Activated naive CD8-positive, alpha-beta T cell (primary cell): Measurements from ENCODE around the gene FAIM2.
"Not testable (repeated sequence)": the region's sequence is repeated elsewhere in the genome, so short reads cannot be mapped to it uniquely, and the experiment has no call there.

Experiments used
- H3K27ac Mint-ChIP-seq: one replicate; pipeline ENCODE4 v1.8.0; 2021; ENCODE audit warnings: mixed read lengths
- H3K27me3 Mint-ChIP-seq: one replicate; pipeline ENCODE4 v1.8.0; 2021; ENCODE audit warnings: mixed read lengths
- H3K36me3 Mint-ChIP-seq: one replicate; pipeline ENCODE4 v1.8.0; 2021; ENCODE audit warnings: mixed read lengths
- H3K4me1 Mint-ChIP-seq: one replicate; pipeline ENCODE4 v1.8.0; 2021; ENCODE audit warnings: low read depth, mixed read lengths
- H3K4me3 Mint-ChIP-seq: one replicate; pipeline ENCODE4 v1.8.0; 2021; ENCODE audit warnings: mild to moderate bottlenecking, mixed read lengths
- H3K9me3 Mint-ChIP-seq: one replicate; pipeline ENCODE4 v1.8.0; 2021; ENCODE audit warnings: low read depth, mixed read lengths

Gene FAIM2

DNA sequence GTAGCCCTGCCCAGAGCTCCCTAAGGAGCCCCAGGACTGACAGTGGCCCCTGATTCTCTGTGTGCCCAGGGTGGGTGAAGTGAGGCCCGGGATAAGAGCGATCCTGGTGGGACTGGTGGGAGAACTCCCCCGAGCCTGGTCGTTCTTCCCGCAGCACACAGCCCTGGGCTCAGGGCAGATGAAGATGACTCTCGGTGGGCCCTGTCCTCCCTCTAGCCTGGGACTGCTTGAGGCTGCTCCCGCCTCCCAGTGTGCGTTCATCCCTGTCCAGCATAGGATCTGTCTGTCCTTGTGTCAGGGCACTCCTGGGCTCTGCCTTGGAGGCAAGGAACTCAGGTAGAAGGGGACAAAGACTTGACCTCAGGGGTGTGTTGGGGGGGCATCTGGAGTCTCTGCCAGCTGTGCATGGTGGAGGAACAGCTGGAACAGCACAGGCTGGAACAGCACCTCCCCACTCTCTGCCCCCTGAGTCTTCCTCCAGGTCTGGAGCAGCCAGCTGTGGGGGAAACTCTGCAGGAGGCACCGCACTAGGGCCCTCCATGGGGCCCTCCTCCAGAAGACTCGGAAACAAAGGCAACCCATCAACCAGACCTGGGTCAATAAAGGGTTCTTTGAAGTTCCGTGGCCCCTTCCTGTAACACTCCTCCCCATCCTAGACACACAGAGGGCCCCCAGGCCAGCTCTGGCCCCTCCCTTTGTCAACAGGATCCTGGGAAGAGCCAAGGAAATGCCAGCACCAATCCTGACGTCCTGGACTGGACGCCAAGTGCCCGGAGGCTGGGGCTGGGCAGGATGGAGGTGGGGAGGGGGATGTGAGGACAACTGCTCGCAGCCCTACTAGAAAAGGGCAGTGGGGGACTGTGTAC, 15.9 kb downstream of the FAIM2 start:
- H3K27ac Mint-ChIP-seq = no peak overlapping the region
- peaks cover 5% of the 10 kb centered on the region for H3K27me3 Mint-ChIP-seq
- no peaks in the 10 kb centered on the region for H3K9me3 Mint-ChIP-seq
- H3K36me3 Mint-ChIP-seq = no peaks in the 10 kb centered on the region
- no peak overlapping the region for H3K4me3 Mint-ChIP-seq
- H3K4me1 Mint-ChIP-seq = no peaks in the 10 kb centered on the region

DNA sequence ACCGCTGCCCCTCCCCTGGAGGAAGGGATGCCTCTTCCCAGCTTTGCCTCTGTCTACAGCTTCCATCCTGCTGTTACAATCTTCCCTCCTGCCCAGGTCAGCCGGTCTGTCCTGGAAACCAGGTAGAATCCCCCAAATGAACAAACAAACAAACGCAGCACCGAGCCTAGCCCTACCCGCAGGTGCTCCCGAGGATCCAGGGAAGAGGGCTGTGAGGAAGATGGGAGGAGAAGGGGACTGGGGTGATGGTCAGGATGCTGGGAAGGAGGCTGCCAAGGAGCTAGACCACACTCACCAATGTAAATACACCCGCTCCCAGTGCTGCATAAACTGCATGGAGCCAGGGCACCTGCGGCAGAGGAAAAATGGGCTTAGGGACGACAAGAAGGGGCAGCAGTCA, 16.6 kb downstream of the FAIM2 start:
- no peaks in the 10 kb centered on the region for H3K4me1 Mint-ChIP-seq
- no peak overlapping the region for H3K27ac Mint-ChIP-seq
- no peaks in the 10 kb centered on the region for H3K9me3 Mint-ChIP-seq
- no peaks in the 10 kb centered on the region for H3K36me3 Mint-ChIP-seq
- H3K27me3 Mint-ChIP-seq = peaks cover 5% of the 10 kb centered on the region
- H3K4me3 Mint-ChIP-seq = no peak overlapping the region

- H3K4me3 Mint-ChIP-seq = no peak overlapping the region
- H3K27me3 Mint-ChIP-seq = peaks cover 5% of the 10 kb centered on the region
- H3K27ac Mint-ChIP-seq = no peak overlapping the region
- no peaks in the 10 kb centered on the region for H3K4me1 Mint-ChIP-seq
- H3K9me3 Mint-ChIP-seq = no peaks in the 10 kb centered on the region
- no peaks in the 10 kb centered on the region for H3K36me3 Mint-ChIP-seq
Measured at GRCh38 chr12:49885663-49886461, 17.8 kb downstream of the FAIM2 start.

DNA sequence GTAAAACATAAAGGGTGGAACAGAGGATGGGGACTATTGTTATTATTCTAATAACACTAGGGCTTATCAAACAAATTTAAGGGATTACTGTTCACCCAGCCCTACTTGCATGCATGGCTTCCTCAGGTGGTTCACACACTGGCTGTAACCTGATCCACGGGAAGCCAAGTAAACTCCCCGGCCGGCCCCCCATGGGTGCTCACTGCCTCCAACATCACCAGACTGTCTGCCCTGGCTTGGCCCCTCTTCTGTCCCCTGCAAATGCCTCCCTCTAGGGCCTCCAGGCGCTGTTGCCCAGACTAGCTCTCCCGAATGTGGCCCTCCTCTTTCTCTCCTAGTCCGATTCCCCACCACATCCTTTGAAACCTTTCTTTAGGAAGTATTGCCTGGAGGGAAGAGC, 18.6 kb downstream of the FAIM2 start:
- H3K27ac Mint-ChIP-seq = no peak overlapping the region
- no peaks in the 10 kb centered on the region for H3K4me1 Mint-ChIP-seq
- no peaks in the 10 kb centered on the region for H3K9me3 Mint-ChIP-seq
- peaks cover 5% of the 10 kb centered on the region for H3K27me3 Mint-ChIP-seq
- no peak overlapping the region for H3K4me3 Mint-ChIP-seq
- no peaks in the 10 kb centered on the region for H3K36me3 Mint-ChIP-seq

DNA sequence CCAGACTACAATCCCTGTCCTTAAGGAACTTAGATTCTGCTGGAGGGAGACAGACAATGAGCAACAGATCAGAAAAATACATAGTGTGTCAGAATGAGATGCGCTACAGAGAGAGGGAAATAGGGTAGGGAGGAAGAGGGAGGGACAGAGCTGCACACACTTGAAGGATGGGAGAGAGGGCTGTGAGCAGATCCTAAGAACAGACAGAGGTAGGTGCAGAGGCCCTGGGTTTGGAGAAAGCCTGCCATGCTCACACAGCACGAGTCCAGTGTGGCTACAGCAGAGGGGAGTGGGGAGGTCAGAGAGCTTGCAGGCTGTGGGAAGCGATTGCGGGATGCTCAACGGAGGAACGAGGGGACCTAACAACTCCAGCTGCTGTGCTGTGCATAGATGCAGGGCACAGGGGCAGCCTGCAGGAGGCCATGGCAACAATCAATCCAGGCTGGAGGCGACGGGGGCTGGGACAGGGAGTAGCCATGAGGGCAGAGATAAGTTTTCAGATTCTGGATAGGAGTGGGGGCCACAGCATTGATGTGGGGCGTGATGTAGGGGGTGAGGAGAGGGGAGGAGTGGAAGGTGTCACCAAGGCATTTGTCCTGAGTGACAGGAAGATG, 20.7 kb downstream of the FAIM2 start:
- no peak overlapping the region for H3K4me3 Mint-ChIP-seq
- H3K4me1 Mint-ChIP-seq = no peaks in the 10 kb centered on the region
- H3K27me3 Mint-ChIP-seq = peaks cover 5% of the 10 kb centered on the region
- H3K9me3 Mint-ChIP-seq = no peaks in the 10 kb centered on the region
- H3K27ac Mint-ChIP-seq = no peak overlapping the region
- H3K36me3 Mint-ChIP-seq = no peaks in the 10 kb centered on the region

DNA sequence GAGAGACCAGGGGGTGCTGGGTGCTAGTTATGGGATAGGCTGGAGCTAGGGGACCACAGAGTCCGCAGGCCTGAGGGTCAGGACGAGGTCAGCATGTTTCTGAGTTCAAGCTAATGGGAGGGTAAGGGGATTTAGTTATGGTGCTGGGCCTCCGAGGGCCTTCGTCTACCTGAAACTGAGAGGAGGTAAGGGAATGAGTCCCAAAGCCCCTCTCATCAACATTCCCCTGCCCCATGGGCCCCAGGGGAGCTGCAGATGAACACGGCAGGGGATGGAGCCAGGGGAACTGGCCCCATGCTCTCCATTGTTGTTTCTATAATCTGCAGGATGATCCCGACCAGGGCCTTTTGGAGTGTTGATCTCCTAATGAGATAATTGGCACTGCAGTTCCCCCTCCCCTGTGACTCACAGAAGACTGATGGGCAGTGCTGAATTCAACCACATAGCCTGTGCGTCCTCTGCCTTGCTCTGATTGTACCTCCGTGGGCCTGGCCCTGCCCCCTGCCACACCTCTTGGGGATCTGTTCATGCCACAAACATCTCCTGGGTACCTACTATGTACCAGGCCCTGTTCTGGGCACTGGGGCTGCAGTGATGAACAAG, 21.4 kb downstream of the FAIM2 start:
- no peak overlapping the region for H3K4me3 Mint-ChIP-seq

GRCh38 chr12:49881415-49882247, 22.1 kb downstream of the FAIM2 start:
- Mint-ChIP-seq H3K9me3 (no peaks in the 10 kb centered on the region), H3K4me3 (no peak overlapping the region), H3K4me1 (no peaks in the 10 kb centered on the region), H3K27me3 (peaks cover 2% of the 10 kb centered on the region), H3K27ac (no peak overlapping the region), H3K36me3 (no peaks in the 10 kb centered on the region)

More for the DNA sequence above, 21.4 kb downstream of the FAIM2 start:
- no peaks in the 10 kb centered on the region for H3K36me3 Mint-ChIP-seq
- no peak overlapping the region for H3K27ac Mint-ChIP-seq
- no peaks in the 10 kb centered on the region for H3K9me3 Mint-ChIP-seq
- H3K27me3 Mint-ChIP-seq = peaks cover 5% of the 10 kb centered on the region
- no peaks in the 10 kb centered on the region for H3K4me1 Mint-ChIP-seq

DNA sequence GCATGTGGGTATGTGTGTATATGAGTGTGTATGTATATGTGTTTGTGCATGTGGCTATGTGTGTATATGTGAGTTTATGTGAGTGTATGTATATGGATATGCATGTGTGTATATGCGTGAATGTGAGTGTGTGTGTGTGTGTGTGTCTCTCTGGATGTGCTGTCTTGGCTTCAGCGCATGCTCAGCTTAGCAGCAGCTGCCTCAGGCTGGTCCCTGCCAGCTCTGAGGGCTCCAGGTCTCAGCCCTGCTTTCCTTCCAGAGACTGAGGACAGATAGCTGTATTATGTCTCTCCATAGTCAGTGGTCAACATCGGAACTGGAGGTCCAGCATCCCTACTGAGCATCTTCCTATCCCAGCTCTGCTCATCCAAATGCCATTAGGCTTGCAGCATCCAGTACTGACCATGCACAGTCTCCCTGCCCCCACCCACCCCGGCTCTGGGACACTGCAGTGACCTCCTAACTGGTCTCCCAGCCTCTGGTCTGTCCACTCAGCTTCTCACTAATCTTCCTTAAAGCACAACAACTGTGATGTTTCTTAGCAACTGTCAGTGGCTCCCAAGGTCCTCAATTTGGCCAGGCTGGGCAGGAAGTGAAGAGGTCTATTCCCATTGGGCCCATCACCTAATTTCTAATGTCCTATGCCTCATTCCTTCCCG, 22.8 kb downstream of the FAIM2 start:
- H3K27me3 Mint-ChIP-seq = peaks cover 2% of the 10 kb centered on the region
- no peak overlapping the region for H3K27ac Mint-ChIP-seq
- H3K36me3 Mint-ChIP-seq = no peaks in the 10 kb centered on the region
- H3K4me1 Mint-ChIP-seq = no peaks in the 10 kb centered on the region
- H3K9me3 Mint-ChIP-seq = no peaks in the 10 kb centered on the region
- H3K4me3 Mint-ChIP-seq = no peak overlapping the region

DNA sequence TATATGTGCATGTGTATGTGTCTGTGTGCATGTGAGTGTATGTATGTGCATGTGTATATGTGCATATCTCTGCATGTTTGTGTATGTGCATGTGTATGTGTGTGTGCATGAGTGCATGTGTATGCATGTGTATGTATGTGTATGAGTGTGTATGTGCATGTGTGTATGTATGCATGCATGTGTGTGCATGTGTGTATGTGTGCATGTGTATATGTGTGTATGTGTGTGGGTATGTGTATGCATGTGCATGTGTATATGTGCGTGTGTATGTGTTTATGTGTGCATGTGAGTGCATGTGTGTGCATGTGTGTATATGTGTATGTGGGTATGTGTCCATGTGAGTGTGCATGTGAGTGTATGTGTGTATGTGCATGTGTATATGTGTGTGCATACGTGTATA, 24.6 kb downstream of the FAIM2 start:
- not testable (repeated sequence) for H3K36me3 Mint-ChIP-seq, H3K27ac Mint-ChIP-seq, H3K9me3 Mint-ChIP-seq, H3K27me3 Mint-ChIP-seq, H3K4me3 Mint-ChIP-seq, H3K4me1 Mint-ChIP-seq

- no peaks in the 10 kb centered on the region for H3K27me3 Mint-ChIP-seq
- H3K36me3 Mint-ChIP-seq = no peaks in the 10 kb centered on the region
- no peak overlapping the region for H3K27ac Mint-ChIP-seq
- H3K4me1 Mint-ChIP-seq = no peaks in the 10 kb centered on the region
- H3K9me3 Mint-ChIP-seq = no peaks in the 10 kb centered on the region
- no peak overlapping the region for H3K4me3 Mint-ChIP-seq
Measured at GRCh38 chr12:49878021-49878420, 25.7 kb downstream of the FAIM2 start.

DNA sequence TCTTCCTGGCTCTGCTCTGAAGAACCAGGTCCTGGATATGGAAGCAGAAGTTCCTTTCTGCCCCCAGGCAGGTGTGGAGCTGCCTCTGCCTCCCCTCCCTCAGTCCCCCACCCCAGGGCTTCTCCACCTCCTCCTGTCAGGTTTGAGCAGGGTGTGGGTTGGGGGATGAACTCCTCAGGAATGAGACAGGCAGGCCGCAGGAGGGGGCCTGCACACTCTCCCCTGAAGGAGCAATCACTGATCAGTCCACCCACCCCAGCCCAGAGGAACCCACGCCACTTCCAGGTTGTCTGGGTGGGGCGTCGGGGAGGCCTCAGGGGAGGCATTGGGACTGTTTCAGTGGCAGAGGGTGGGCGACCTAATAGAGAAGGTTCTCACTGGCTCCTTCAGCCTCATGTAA, 26.6 kb downstream of the FAIM2 start:
- H3K27me3 Mint-ChIP-seq = no peaks in the 10 kb centered on the region
- H3K4me1 Mint-ChIP-seq = no peaks in the 10 kb centered on the region
- no peaks in the 10 kb centered on the region for H3K9me3 Mint-ChIP-seq
- no peak overlapping the region for H3K4me3 Mint-ChIP-seq
- no peak overlapping the region for H3K27ac Mint-ChIP-seq
- H3K36me3 Mint-ChIP-seq = no peaks in the 10 kb centered on the region

DNA sequence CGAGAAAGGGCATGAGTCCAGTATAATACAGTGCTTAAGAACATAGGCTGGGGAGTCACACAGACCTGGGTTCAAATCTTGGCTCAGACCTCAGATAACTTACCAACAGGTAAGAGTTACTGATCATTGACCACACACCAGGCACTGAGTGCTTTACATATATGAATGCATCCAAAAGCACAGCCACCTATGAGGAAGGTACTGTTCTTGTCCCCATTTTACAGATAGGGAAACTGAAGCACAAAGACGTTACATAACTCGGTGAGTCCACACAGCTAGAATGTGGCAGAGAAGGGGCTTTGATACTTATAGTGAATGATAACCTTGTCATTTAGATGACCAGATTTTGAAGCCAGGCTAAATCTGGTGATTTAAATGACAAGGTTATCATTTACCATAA, 27.6 kb downstream of the FAIM2 start:
- Mint-ChIP-seq H3K36me3 (no peaks in the 10 kb centered on the region), H3K4me1 (no peaks in the 10 kb centered on the region), H3K27ac (no peak overlapping the region), H3K9me3 (no peaks in the 10 kb centered on the region), H3K4me3 (no peak overlapping the region), H3K27me3 (no peaks in the 10 kb centered on the region)

- H3K27ac Mint-ChIP-seq = no peak overlapping the region
- H3K36me3 Mint-ChIP-seq = no peaks in the 10 kb centered on the region
- no peak overlapping the region for H3K4me3 Mint-ChIP-seq
- no peaks in the 10 kb centered on the region for H3K4me1 Mint-ChIP-seq
- no peaks in the 10 kb centered on the region for H3K27me3 Mint-ChIP-seq
- H3K9me3 Mint-ChIP-seq = no peaks in the 10 kb centered on the region
Measured at GRCh38 chr12:49875115-49875720, 28.5 kb downstream of the FAIM2 start.
